Ishikawa (cell line): ENCODE data around the gene LIMS2.

Experiments used
- MAX ChIP-seq: IDR thresholded peaks from 2 replicates; pipeline ENCODE4 v1.6.1; 2012
- RAD21 ChIP-seq: IDR thresholded peaks from 2 replicates; pipeline ENCODE4 v1.6.1; 2012; ENCODE audit warnings: low read depth
- REST ChIP-seq: IDR thresholded peaks from 2 replicates; pipeline ENCODE4 v1.6.1; 2012; ENCODE audit warnings: low read depth, mild to moderate bottlenecking
- TCF12 ChIP-seq: IDR thresholded peaks from 2 replicates; pipeline ENCODE4 v1.6.1; 2012; ENCODE audit warnings: low read depth
- YY1 ChIP-seq: IDR thresholded peaks from 2 replicates; pipeline ENCODE4 v1.6.1; 2012; ENCODE audit warnings: low read depth
- ZBTB7A ChIP-seq: IDR thresholded peaks from 2 replicates; pipeline ENCODE4 v1.6.1; 2012; ENCODE audit warnings: low read depth

- no peak for TF ChIP-seq ZBTB7A
- no peak for TF ChIP-seq YY1
- TF ChIP-seq REST: no peak
- no peak for TF ChIP-seq RAD21
- no peak for TF ChIP-seq TCF12
- TF ChIP-seq MAX: no peak
Measured at GRCh38 chr2:127641133-127641532, 34.2 kb downstream of the LIMS2 start.
